NOMO-1 treated with dmso at 0.1 percent for 144 hours (cell line): ENCODE results near the gene CWC15.
"Not testable (repeated sequence)": the region's sequence is repeated elsewhere in the genome, so short reads cannot be mapped to it uniquely, and the experiment has no call there.

Experiments used
- DNase-seq: peaks from one replicate; lab custom pipeline; 2025; ENCODE audit not compliant: unreplicated experiment; lab: John Stamatoyannopoulos, UW

The CWC15 gene

DNA sequence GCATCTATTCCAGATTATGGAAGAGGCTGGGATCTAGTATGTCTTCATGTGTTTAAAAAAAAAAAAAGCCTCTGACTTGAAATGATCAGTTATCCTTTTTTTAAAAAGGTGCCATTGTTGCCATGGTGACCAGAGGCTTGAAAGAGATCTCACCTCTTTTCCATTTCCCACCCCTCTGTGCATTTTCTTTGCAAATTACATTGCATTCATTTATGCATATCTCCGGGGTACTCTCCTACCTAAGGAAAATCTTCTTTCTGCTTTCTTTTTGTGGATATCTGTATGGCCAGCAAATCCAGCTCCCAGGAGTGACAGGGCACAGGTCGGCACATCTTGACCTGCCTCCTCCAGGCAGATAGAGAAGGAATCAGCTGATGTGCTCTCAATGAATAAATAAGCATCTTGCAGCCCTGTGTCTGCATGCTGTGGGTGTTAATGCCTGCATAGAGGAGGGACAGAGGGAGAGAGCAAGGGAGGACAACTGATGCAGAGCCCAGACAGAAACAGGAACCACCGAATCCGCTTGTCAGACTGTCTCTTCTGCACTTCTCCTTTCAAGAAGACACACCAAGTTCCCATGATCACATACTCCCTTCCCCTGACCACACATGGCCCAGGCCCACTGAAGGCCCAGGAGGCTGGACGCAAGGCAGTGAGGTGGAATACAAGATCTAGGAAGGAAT lies 50.9 kb downstream of the CWC15 start:
- peak; percentile 42 for DNase-seq

DNA sequence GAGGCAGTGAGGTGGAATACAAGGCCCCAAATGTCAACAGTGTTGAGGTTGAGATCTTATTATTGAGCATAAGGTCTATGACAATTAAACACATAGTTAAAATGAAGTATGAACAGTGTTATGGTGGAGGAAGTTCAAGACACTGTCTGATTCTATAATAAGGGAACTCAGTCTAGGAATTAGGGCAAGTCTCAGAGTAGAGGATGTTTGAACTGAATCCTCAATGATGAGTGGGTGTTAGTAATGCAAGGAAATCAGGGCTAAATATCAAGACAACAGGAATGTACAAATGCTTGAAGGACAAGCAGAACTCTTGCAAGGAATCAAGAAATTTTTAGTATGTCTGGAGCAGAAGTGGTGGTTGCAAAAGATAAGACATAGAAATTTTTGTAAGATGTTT lies 53.0 kb downstream of the CWC15 start:
- no peak for DNase-seq

GRCh38 chr11:94913718-94914394 lies 59.5 kb downstream of the CWC15 start:
- not testable (repeated sequence) for DNase-seq

- no peak for DNase-seq
Measured at GRCh38 chr11:94912806-94913205, 60.5 kb downstream of the CWC15 start.
